ENCODE measurements around the gene SERPINB2. TPM values are rescaled to one million over a fixed set of nuclear protein-coding genes. Genes with fewer than 3 reads are reported as not detected.
A peak's percentile ranks its signal among the peaks of the same experiment; 100 is the strongest.

SERPINB2 gene, protein sequence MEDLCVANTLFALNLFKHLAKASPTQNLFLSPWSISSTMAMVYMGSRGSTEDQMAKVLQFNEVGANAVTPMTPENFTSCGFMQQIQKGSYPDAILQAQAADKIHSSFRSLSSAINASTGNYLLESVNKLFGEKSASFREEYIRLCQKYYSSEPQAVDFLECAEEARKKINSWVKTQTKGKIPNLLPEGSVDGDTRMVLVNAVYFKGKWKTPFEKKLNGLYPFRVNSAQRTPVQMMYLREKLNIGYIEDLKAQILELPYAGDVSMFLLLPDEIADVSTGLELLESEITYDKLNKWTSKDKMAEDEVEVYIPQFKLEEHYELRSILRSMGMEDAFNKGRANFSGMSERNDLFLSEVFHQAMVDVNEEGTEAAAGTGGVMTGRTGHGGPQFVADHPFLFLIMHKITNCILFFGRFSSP
- total RNA-seq (1 to 10 TPM; 1.5 to 1.9 TPM), polyA plus RNA-seq (under 1 TPM in 1 of 3 donors, not detected in 2; 0.09 TPM), total RNA-seq (0 to 0.22 (median 0) reads per million in 6 experiments)

- POLR2A ChIA-PET = no interaction called here
- no peak for DNase-seq
- no peaks in the 10 kb centered on the region for H3K36me3 Mint-ChIP-seq
These were observed at the start of gene SERPINB2 for GRCh38 chr18:63887424-63887823. Gene SERPINB2 (plus strand): TSS chr18:63887705. CDS start chr18:63891445, 3,740 bp downstream.

DNA sequence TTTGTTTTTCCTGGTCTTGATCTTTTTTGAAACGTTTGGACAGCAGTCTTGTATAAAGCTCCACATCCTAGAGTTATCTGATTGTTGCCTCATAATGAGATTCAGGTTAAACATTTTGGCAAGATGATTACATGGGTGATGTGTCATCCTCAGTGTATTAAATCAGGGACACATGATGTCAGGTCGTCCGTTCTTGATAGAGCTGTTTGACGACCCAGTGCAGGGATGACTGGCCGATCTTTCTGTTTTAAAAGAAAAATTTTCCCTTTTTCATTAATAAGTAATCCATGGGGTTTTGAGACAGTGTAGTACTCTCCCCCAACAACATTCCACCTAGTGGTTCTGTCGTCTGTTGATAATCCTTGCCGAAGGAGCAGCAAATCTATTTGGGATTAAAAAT lies 44.5 kb upstream of the SERPINB2 start:
- ATAC-seq = no peak
- Mint-ChIP-seq H3K4me3 (no peak overlapping the region), H3K4me1 (no peaks in the 10 kb centered on the region)

More at GRCh38 chr18:63887424-63887823, at the start of gene SERPINB2:
- Mint-ChIP-seq H3K9me3 (no peaks in the 10 kb centered on the region), H3K4me1 (no peaks in the 10 kb centered on the region), H3K27me3 (peaks cover 3 to 22% (median 9%) of the 10 kb centered on the region in 5 donors), H3K27ac (no peak within 1 kb of the TSS), H3K4me3 (no peak within 1 kb of the TSS)
- no peak for ATAC-seq

GRCh38 chr18:63844254-63844653 lies 43.3 kb upstream of the SERPINB2 start:
- no peaks in the 10 kb centered on the region for H3K9me3 Mint-ChIP-seq
- H3K4me3 Mint-ChIP-seq = no peak overlapping the region
- no peaks in the 10 kb centered on the region for H3K4me1 Mint-ChIP-seq
- H3K27ac Mint-ChIP-seq = no peak overlapping the region
- POLR2A ChIA-PET = no interaction called here
- no peak for DNase-seq
- ATAC-seq = no peak
- H3K36me3 Mint-ChIP-seq = no peaks in the 10 kb centered on the region
- H3K27me3 Mint-ChIP-seq = peaks cover 6 to 19% (median 11%) of the 10 kb centered on the region in 5 donors

More for the DNA sequence above, 44.5 kb upstream of the SERPINB2 start:
- H3K27ac Mint-ChIP-seq = no peak overlapping the region
- H3K9me3 Mint-ChIP-seq = no peaks in the 10 kb centered on the region
- no peak for DNase-seq
- no peaks in the 10 kb centered on the region for H3K36me3 Mint-ChIP-seq
- POLR2A ChIA-PET = no interaction called here
- H3K27me3 Mint-ChIP-seq = peaks cover 6 to 17% (median 11%) of the 10 kb centered on the region in 5 donors

- ATAC-seq (no peak), DNase-seq (no peak)
- no peaks in the 10 kb centered on the region for H3K4me1 Mint-ChIP-seq
- no peak overlapping the region for H3K4me3 Mint-ChIP-seq
- H3K36me3 Mint-ChIP-seq = no peaks in the 10 kb centered on the region
- H3K27ac Mint-ChIP-seq = no peak overlapping the region
- POLR2A ChIA-PET = no interaction called here
- H3K9me3 Mint-ChIP-seq = no peaks in the 10 kb centered on the region
- peaks cover 0 to 8% (median 2%) of the 10 kb centered on the region in 5 donors for H3K27me3 Mint-ChIP-seq
These were observed 39.3 kb upstream of the SERPINB2 start for GRCh38 chr18:63848159-63848558.

GRCh38 chr18:63850020-63850419 lies 37.5 kb upstream of the SERPINB2 start:
- Mint-ChIP-seq H3K36me3 (no peaks in the 10 kb centered on the region), H3K27me3 (peaks cover 0 to 7% (median 2%) of the 10 kb centered on the region in 5 donors), H3K4me1 (no peaks in the 10 kb centered on the region), H3K4me3 (no peak overlapping the region), H3K9me3 (peaks cover 0 to 3% (median 0%) of the 10 kb centered on the region in 9 donors), H3K27ac (no peak overlapping the region)
- no peak for DNase-seq
- POLR2A ChIA-PET = no interaction called here
- ATAC-seq = no peak

- H3K27me3 Mint-ChIP-seq = peaks cover 0 to 6% (median 2%) of the 10 kb centered on the region in 5 donors
- no peak for ATAC-seq
- no peak overlapping the region for H3K27ac Mint-ChIP-seq
- no peak for DNase-seq
- H3K36me3 Mint-ChIP-seq = no peaks in the 10 kb centered on the region
- POLR2A ChIA-PET = no interaction called here
- no peak overlapping the region for H3K4me3 Mint-ChIP-seq
- H3K9me3 Mint-ChIP-seq = peaks cover 0 to 4% (median 0%) of the 10 kb centered on the region in 9 donors
- H3K4me1 Mint-ChIP-seq = no peaks in the 10 kb centered on the region
These were observed 36.9 kb upstream of the SERPINB2 start for GRCh38 chr18:63850636-63851035.

GRCh38 chr18:63858456-63858855 lies 29.0 kb upstream of the SERPINB2 start:
- DNase-seq = no peak
- H3K36me3 Mint-ChIP-seq = no peaks in the 10 kb centered on the region
- no peaks in the 10 kb centered on the region for H3K4me1 Mint-ChIP-seq
- H3K9me3 Mint-ChIP-seq = peaks cover 0 to 9% (median 3%) of the 10 kb centered on the region in 9 donors
- H3K27me3 Mint-ChIP-seq = peaks cover 1 to 20% (median 15%) of the 10 kb centered on the region in 5 donors
- POLR2A ChIA-PET = no interaction called here
- no peak overlapping the region for H3K4me3 Mint-ChIP-seq
- ATAC-seq = no peak
- no peak overlapping the region for H3K27ac Mint-ChIP-seq

GRCh38 chr18:63859781-63860475 lies 27.6 kb upstream of the SERPINB2 start:
- H3K4me1 Mint-ChIP-seq = no peaks in the 10 kb centered on the region
- ATAC-seq (no peak), DNase-seq (no peak)
- POLR2A ChIA-PET = no interaction called here
- peaks cover 1 to 20% (median 15%) of the 10 kb centered on the region in 5 donors for H3K27me3 Mint-ChIP-seq
- H3K36me3 Mint-ChIP-seq = no peaks in the 10 kb centered on the region
- H3K4me3 Mint-ChIP-seq = no peak overlapping the region
- peaks cover 0 to 9% (median 3%) of the 10 kb centered on the region in 9 donors for H3K9me3 Mint-ChIP-seq
- peak overlapping the region in 1 of 10 donors; percentile 47 for H3K27ac Mint-ChIP-seq

DNA sequence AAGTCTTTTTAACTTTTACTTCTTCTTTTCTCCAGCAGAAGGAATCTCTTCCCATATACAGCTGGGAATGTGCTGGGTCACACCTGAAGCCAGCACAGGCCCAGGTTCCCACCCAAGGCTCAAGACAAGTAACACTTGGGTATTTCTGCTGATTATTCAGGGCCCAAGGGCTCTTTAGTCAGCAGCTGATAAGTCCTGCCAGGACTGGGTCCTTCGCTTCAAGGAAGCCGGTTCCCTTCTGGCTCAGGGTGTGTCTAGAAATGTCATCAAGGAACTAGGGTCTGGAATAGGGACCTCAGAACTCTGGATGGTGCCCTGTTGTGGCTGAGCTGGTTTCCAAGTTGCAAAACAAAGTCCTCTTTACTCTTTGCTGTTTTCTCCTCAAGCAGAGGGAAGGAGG lies 27.0 kb upstream of the SERPINB2 start:
- Mint-ChIP-seq H3K9me3 (peaks cover 0 to 9% (median 3%) of the 10 kb centered on the region in 9 donors), H3K4me3 (no peak overlapping the region), H3K27me3 (peaks cover 1 to 20% (median 15%) of the 10 kb centered on the region in 5 donors), H3K36me3 (no peaks in the 10 kb centered on the region), H3K27ac (no peak overlapping the region), H3K4me1 (no peaks in the 10 kb centered on the region)
- ATAC-seq = no peak
- no peak for DNase-seq
- POLR2A ChIA-PET = no interaction called here

DNA sequence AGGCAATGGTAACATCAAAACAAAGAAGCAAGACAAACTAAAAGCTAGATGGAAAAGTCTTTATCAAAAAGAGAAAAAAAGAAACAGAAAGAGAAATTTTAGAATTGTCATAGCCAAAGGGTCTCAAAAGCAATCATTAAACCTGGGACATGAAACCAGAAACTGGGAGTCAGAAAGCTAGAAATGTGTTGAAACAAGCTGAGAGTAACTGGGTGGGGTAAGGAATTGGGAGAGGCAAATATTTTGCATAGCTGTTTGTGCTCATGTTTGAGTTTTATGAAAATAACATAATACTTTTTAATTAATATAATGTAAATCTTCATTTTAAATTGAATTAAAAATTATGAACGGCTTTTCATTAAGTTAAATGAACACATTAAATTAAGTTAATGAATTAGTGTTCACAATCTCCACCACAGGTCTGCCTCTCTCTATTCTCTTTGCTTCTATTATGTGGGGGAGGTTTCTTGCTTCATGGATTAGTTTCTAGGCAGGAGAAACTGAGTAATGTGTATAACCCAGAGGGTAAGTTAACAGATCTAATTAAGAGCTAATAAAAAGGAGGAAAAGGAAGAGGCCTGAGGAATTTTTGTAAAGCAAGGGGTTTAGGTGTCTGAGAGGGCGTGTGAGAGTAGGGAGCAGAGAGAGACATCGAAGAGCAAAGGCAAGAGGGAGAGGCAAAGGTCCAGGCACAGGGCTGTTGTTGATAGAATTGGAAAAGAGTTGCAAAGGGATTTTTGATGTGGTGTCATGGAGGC lies 20.0 kb upstream of the SERPINB2 start:
- DNase-seq (no peak), ATAC-seq (no peak)
- H3K4me1 Mint-ChIP-seq = no peaks in the 10 kb centered on the region
- H3K27me3 Mint-ChIP-seq = peaks cover 3 to 12% (median 7%) of the 10 kb centered on the region in 5 donors
- H3K36me3 Mint-ChIP-seq = no peaks in the 10 kb centered on the region
- no peak overlapping the region for H3K4me3 Mint-ChIP-seq
- H3K9me3 Mint-ChIP-seq = no peaks in the 10 kb centered on the region
- H3K27ac Mint-ChIP-seq = no peak overlapping the region
- POLR2A ChIA-PET = no interaction called here

DNA sequence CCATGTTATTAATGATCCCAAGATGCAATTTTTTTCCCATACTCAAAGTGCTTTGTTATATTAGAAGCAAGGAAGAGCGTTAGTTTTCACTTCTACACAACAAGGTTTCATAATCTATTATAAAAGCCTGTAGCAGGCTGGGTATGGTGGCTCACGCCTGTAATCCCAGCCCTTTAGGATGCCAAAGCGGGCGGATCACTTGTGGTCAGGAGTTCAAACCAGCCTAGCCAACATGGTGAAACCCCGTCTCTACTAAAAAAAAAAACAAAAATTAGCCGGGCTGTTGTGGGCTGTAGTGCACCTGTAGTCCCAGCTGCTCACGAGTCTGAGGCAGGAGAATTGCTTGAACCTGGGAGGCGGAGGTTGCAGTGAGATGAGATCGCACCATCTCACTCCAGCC lies 19.0 kb upstream of the SERPINB2 start:
- no peak overlapping the region for H3K27ac Mint-ChIP-seq
- DNase-seq = no peak
- H3K4me1 Mint-ChIP-seq = no peaks in the 10 kb centered on the region
- no peaks in the 10 kb centered on the region for H3K36me3 Mint-ChIP-seq
- POLR2A ChIA-PET = no interaction called here
- ATAC-seq = no peak
- no peak overlapping the region for H3K4me3 Mint-ChIP-seq
- no peaks in the 10 kb centered on the region for H3K9me3 Mint-ChIP-seq
- peaks cover 3 to 12% (median 8%) of the 10 kb centered on the region in 5 donors for H3K27me3 Mint-ChIP-seq

GRCh38 chr18:63869374-63869773 lies 18.1 kb upstream of the SERPINB2 start:
- no peak for DNase-seq
- Mint-ChIP-seq H3K36me3 (no peaks in the 10 kb centered on the region), H3K9me3 (no peaks in the 10 kb centered on the region), H3K27me3 (peaks cover 3 to 12% (median 10%) of the 10 kb centered on the region in 5 donors), H3K27ac (no peak overlapping the region), H3K4me3 (no peak overlapping the region), H3K4me1 (no peaks in the 10 kb centered on the region)
- POLR2A ChIA-PET = no interaction called here
- no peak for ATAC-seq

DNA sequence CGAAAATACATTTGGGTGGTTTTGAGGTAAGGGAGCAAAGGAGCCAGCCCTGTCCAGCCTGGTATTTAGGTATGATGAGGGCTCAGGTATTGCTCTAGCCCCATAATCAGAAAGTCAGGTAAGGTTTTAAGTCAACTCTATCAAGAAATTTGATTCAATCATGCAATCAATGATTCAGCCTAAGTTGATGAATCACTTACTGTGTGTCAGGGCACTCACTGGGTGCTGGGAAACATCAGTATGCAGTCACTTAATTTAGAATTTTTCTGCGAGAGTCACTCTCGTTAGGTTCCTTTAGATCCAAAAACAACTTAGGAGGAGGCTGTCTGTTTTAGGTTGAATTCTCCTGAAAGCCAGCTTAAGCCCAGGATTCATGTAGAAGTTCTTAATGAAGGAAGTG lies 17.7 kb upstream of the SERPINB2 start:
- no peak for ATAC-seq
- Mint-ChIP-seq H3K9me3 (no peaks in the 10 kb centered on the region), H3K4me3 (no peak overlapping the region), H3K27me3 (peaks cover 3 to 12% (median 10%) of the 10 kb centered on the region in 5 donors), H3K4me1 (no peaks in the 10 kb centered on the region), H3K27ac (no peak overlapping the region), H3K36me3 (no peaks in the 10 kb centered on the region)
- DNase-seq = no peak
- POLR2A ChIA-PET = no interaction called here
